ENCODE data around the gene PRCC.

The PRCC gene

GRCh38 chr1:156765666-156766065 lies 1.7 kb upstream of the PRCC start:
- no peak for FAIRE-seq

- no peak for FAIRE-seq
Measured at GRCh38 chr1:156766298-156767100, 836 bp upstream of the PRCC start.

- FAIRE-seq: no peak
Measured at GRCh38 chr1:156767879-156768604, 707 bp downstream of the PRCC start.

- FAIRE-seq: no peak
Measured at GRCh38 chr1:156768610-156769295, 1.4 kb downstream of the PRCC start.

- FAIRE-seq: no peak
Measured at GRCh38 chr1:156772222-156772621, 4.9 kb downstream of the PRCC start.

- no peak for FAIRE-seq
Measured at GRCh38 chr1:156772728-156773497, 5.6 kb downstream of the PRCC start.

- FAIRE-seq: no peak
Measured at GRCh38 chr1:156773607-156774006, 6.3 kb downstream of the PRCC start.

GRCh38 chr1:156775799-156776198 lies 8.5 kb downstream of the PRCC start:
- FAIRE-seq: no peak

- FAIRE-seq: no peak
Measured at GRCh38 chr1:156776942-156777341, 9.6 kb downstream of the PRCC start.

GRCh38 chr1:156777573-156777972 lies 10.2 kb downstream of the PRCC start:
- no peak for FAIRE-seq

- no peak for FAIRE-seq
Measured at GRCh38 chr1:156781585-156782186, 14.4 kb downstream of the PRCC start.

- no peak for FAIRE-seq
Measured at GRCh38 chr1:156785458-156785857, 18.1 kb downstream of the PRCC start.

GRCh38 chr1:156786640-156787039 lies 19.3 kb downstream of the PRCC start:
- FAIRE-seq: no peak

GRCh38 chr1:156788136-156788535 lies 20.8 kb downstream of the PRCC start:
- no peak for FAIRE-seq

- no peak for FAIRE-seq
Measured at GRCh38 chr1:156789621-156790318, 22.4 kb downstream of the PRCC start.

- FAIRE-seq: no peak
Measured at GRCh38 chr1:156794506-156795373, 27.4 kb downstream of the PRCC start.

GRCh38 chr1:156795374-156795733 lies 28.0 kb downstream of the PRCC start:
- no peak for FAIRE-seq

GRCh38 chr1:156795787-156796186 lies 28.5 kb downstream of the PRCC start:
- FAIRE-seq: no peak

GRCh38 chr1:156796340-156797097 lies 29.2 kb downstream of the PRCC start:
- FAIRE-seq: no peak

GRCh38 chr1:156797212-156797871 lies 30.0 kb downstream of the PRCC start:
- peak; percentile 69 for FAIRE-seq

Measured in G401.6 (cell line).